PFSK-1 (cell line): ENCODE data around the gene VPS29.

ENCODE experiments used
- FOXP2 ChIP-seq: optimal IDR thresholded peaks from 2 replicates; pipeline ENCODE3; 2011; ENCODE audit warnings: borderline replicate concordance, control low read depth, inconsistent platforms; ENCODE audit not compliant: insufficient read depth; ENCODE audit errors: extremely low read length, extremely low read depth
- POLR2AphosphoS5 ChIP-seq: IDR thresholded peaks from 2 replicates; pipeline ENCODE4 v1.6.1; 2012; ENCODE audit warnings: low read depth, mild to moderate bottlenecking, control low read depth, low read length, moderate library complexity
- SIN3A ChIP-seq: IDR thresholded peaks from 2 replicates; pipeline ENCODE4 v1.6.1; 2012; ENCODE audit warnings: mild to moderate bottlenecking, low read length, moderate library complexity, borderline replicate concordance; ENCODE audit not compliant: insufficient read depth
- TAF1 ChIP-seq: IDR thresholded peaks from 2 replicates; pipeline ENCODE4 v1.6.1; 2012; ENCODE audit warnings: low read length, control low read depth, borderline replicate concordance; ENCODE audit not compliant: insufficient read depth
- TF ChIP-seq, protein P1 (sequence below), 2 experiments: IDR thresholded peaks; 2 replicates each; pipeline versions ENCODE4 v1.6.1 to v1.8.0; 2011 to 2012; ENCODE audit warnings: low read depth in 2 of 2, low read length in 2 of 2, control low read depth in 1 of 2, inconsistent platforms in 1 of 2, mild to moderate bottlenecking in 1 of 2, moderate library complexity in 1 of 2; ENCODE audit not compliant: insufficient read depth in 1 of 2

VPS29 gene

DNA sequence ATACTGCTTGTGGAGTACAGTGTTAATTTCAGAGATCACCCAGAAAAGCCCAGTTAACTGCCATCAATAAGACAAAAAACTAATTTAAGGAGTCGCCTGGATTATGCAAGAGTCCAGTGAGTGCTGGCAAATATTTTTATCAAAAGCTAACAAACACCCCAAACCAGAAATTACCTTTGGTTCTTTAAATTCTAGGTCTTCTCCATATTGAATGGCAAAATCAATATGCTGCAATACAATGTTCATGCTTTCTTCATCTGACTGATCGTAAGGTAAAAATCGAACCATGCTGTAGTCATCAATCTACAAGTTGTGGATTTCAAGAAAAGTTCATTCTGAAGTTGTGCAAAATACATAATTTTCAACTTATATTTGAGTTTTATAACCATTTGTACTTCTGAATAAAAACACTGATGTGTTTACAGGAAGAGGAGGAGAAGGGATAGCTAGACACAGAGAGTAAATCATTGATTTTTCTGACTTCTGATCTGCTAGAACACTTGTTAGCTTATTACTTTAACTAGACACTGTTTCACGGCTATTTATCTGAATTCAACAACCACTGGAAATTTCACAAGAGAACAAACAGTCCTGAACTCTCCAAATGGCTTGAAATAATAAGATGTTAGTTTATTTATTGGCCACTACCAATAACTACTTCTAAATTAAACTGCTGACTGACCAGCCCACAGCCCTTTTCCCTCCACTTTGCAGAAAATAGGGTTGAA, 48.2 kb downstream of the VPS29 start:
- TF ChIP-seq, protein P1, sequence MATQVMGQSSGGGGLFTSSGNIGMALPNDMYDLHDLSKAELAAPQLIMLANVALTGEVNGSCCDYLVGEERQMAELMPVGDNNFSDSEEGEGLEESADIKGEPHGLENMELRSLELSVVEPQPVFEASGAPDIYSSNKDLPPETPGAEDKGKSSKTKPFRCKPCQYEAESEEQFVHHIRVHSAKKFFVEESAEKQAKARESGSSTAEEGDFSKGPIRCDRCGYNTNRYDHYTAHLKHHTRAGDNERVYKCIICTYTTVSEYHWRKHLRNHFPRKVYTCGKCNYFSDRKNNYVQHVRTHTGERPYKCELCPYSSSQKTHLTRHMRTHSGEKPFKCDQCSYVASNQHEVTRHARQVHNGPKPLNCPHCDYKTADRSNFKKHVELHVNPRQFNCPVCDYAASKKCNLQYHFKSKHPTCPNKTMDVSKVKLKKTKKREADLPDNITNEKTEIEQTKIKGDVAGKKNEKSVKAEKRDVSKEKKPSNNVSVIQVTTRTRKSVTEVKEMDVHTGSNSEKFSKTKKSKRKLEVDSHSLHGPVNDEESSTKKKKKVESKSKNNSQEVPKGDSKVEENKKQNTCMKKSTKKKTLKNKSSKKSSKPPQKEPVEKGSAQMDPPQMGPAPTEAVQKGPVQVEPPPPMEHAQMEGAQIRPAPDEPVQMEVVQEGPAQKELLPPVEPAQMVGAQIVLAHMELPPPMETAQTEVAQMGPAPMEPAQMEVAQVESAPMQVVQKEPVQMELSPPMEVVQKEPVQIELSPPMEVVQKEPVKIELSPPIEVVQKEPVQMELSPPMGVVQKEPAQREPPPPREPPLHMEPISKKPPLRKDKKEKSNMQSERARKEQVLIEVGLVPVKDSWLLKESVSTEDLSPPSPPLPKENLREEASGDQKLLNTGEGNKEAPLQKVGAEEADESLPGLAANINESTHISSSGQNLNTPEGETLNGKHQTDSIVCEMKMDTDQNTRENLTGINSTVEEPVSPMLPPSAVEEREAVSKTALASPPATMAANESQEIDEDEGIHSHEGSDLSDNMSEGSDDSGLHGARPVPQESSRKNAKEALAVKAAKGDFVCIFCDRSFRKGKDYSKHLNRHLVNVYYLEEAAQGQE (IDR thresholded peaks at IDR 0.05; ENCODE audit: insufficient read depth in 1 of 2, low read depth in 2 of 2, low read length in 2 of 2): no peak
- TF ChIP-seq SIN3A: no peak
- no peak for TF ChIP-seq POLR2AphosphoS5
- no peak for TF ChIP-seq TAF1
- TF ChIP-seq FOXP2: no peak

DNA sequence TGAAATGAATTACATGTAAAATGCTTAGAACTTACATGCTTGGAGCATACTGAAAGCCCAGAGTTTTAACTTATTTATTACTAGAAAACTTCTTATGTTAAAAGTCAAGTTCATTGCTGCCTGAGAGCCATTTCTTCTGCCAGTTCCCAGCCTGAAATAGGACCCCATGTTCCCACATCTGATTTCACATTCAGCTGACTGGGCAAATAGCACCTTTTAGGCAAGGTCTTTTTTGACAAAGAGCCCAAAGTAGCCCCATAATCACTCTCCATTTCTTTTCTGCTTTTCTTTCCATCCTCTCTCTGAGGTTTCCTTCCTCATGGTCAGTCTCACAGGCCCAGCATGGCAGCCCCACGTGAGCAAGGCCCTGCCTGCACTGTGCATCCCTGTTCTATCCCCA, 50.6 kb downstream of the VPS29 start:
- TF ChIP-seq SIN3A (no peak), FOXP2 (no peak), POLR2AphosphoS5 (no peak), TAF1 (no peak)
- TF ChIP-seq, protein P1 (IDR thresholded peaks at IDR 0.05; ENCODE audit: insufficient read depth in 1 of 2, low read depth in 2 of 2, low read length in 2 of 2): no peak

DNA sequence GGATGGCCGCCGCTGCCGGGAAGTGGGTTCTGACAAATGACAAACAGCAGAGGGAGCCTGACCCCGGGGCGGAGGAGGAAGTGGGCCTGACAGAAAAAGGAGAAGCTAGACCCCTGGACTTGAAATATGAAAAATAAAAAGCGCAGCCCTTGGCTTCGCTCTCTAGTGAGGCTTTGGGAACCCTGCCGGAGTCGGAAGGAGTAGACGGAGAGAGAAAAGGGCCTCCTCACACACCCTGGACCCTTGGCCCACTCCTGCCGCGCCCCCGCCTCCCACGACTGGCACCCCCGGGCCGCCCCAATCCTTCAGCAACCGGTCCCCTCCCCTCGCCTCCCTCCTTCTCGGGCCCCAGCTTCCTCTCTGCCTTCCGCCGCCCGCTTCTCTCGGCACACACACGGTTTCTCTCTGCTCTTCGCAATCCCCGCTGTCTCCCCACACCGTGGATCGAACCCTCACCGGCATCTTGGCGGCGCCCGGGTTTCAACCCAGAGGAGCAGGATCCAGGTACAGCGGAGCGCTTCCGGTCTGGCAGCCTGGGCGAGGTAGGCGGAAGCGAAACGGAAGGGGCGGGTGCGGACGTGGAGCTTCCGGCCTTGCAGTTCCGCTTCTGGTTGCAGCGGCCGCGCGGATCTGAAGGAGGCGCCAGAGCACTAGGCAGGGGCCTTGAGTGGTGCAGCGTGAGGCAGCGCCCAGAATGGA, 52.0 kb downstream of the VPS29 start, which contains the start of gene ARPC3:
ARPC3 (minus strand) TSS at position 539 of the 699 bp plus-strand sequence; CDS start at position 462, 77 bp downstream.
- TF ChIP-seq FOXP2 (peak; percentile 79), POLR2AphosphoS5 (peak; percentile 93), TAF1 (peak; percentile 63), SIN3A (peak; percentile 77; the same call in 1 of the 2 replicates)
- TF ChIP-seq, protein P1 (IDR thresholded peaks at IDR 0.05; ENCODE audit: insufficient read depth in 1 of 2, low read depth in 2 of 2, low read length in 2 of 2): 0 out of 4 replicates have a peak, but pooled peaks of 1 of the 2 experiments have one; percentile 19

DNA sequence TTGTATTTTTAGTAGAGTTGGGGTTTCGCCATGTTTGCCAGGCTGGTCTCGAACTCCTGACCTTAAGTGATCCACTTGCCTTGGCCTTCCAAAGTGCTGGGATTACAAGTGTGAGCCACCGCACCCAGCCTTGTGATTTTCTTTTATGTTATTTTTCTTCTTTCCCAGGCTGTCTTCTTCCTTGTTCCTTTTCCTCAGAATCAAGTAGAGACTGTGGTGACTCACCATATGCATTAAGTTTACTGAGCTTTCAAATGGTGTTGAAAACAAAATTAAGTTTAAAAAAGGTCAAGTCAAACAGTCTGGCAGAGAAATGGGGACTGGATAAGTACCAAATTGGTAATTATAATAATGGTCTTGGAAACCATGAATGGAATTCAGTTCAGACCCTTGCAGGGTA, 57.5 kb downstream of the VPS29 start:
- TF ChIP-seq TAF1: no peak
- no peak for TF ChIP-seq POLR2AphosphoS5
- TF ChIP-seq SIN3A: no peak
- TF ChIP-seq, protein P1 (IDR thresholded peaks at IDR 0.05; ENCODE audit: insufficient read depth in 1 of 2, low read depth in 2 of 2, low read length in 2 of 2): no peak
- TF ChIP-seq FOXP2: no peak
